ENCODE data around the gene KRT74.
"Not testable (repeated sequence)": the region's sequence is repeated elsewhere in the genome, so short reads cannot be mapped to it uniquely, and the experiment has no call there.

The KRT74 gene

DNA sequence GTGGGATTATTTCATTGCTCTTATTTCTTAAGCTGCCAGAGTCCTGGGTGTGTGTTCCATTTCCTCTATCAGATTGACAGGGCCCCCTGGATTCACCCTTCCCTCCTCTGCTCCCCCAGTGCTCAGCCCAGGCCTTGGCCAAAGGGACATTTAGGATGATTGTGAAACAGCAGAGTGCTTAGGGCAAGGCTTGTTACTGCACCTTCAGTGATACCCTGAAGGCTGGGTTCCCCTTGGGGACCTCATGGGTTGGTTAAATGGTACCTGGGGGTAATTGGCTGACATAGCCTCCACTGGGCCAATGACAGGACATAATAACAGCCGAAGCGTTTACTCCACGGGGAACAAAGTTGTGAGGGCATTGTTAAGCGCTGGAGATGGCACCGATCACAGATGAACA is 28.9 kb upstream of the KRT74 start:
- DNase-seq = no peak

DNA sequence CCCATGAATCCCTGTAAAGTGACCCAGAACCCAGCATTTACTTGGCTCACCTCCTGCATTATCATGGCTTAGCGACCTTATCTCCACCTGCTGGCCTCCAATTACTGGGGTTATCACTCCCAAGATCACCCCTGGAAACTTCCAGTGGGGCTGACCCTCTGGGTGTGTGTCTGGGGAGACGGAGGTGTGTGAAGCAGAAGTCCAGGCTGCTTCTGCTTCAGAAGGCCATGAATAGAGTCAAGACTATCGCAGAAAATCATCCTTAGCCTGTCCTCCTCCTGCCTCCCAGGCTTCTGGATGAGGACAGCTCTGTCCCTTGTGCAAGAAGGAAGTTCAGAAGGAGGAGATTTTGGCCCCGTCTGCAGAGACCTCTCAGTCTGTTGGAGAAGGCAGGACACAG is 28.0 kb upstream of the KRT74 start:
- DNase-seq = no peak

DNA sequence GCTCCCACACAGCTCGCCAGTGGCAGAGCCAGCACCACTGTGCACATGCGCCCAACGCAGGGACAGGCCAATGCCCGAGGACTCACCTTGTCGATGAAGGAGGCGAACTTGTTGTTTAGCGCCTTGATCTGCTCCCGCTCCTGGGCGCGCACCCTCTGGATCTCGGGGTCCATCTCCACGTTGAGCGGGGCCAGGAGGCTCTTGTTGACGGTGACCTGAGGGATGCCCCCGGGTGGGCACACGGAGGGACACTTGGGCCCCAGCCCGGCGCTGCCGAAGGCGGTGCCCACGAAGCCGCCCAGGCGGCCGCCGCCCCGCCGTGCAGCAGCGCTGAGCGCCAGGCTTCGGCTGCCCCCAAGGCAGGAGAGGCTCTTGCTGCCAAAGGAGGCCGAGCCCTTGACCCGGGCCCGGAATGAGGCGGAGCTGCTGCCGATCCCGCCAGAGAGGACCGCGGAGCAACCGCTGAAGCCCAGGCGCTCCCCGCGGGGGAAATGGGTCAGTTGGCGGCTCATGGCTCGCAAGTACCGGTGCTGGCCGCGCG is 27.4 kb upstream of the KRT74 start, which contains the start of gene KRT72:
Gene KRT72 (minus strand): TSS at position 523 of the 541 bp plus-strand sequence. CDS start 11 bp downstream, at position 512.
- DNase-seq = no peak

DNA sequence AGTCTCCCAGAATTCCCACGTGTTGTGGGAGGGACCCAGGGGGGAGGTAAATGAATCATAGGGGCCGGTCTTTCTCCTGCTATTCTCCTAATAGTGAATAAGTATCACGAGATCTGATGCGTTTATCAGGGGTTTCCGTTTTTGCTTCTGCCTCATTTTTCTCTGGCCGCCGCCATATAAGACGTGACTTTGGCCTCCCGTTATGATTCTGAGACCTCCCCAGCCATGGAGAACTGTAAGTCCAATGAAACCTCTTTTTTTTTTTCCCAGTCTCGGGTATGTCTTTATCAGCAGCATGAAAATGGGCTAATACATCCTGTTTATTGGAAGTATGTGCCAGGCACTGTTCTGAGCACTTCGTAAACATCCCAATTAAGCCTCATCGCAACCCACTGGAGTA is 26.8 kb upstream of the KRT74 start:
- no peak for DNase-seq

DNA sequence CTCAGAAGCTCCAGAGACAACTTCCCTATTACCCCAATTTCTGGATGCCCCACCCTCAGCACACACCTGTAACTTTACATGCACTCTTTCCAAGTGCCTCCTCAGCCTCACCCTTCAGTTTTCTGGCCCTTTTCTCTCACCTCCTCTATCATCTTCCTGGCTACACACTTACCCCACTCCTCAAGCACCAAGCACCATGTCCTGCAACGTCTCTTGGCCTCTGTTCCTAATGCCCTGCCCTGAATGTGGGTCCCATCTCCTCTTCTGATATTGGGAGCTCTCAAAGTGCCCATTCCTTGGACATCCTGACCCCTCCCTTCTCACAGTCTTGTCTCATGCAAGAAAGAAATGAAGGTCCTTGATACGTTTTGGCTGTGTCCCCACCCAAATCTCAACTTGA is 26.4 kb upstream of the KRT74 start:
- DNase-seq = no peak

DNA sequence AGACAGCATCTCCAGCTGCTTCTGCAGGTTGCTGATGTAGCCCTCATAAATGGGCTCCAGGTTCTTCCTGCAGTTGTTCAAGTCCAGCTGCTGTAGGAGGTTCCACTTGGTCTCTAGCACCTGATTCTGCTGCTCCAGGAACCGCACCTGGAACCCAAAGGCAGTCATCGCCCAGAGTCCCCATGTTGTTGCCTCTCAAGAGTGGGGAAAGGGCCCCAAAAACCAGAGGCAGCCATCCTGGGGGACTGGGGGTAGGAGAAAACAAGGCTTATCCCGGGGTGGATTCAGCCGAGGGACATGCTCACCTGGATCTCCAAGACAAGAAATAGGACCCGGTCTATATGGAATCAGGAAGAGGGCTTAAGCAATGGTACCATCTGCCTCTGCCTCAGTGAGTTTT is 25.3 kb upstream of the KRT74 start:
- DNase-seq = no peak

DNA sequence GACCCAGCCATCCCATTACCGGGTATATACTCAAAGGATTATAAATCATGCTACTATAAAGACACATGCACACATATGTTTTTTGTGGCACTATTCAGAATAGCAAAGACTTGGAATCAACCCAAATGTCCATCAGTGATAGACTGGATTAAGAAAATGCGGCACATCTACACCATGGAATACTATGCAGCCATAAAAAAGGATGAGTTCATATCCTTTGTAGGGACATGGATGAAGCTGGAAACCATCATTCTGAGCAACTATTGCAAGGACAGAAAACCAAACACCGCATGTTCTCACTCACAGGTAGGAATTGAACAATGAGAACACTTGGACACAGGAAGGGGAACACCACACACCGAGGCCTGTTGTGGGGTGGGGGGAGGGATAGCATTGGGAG is 20.6 kb upstream of the KRT74 start:
- not testable (repeated sequence) for DNase-seq

DNA sequence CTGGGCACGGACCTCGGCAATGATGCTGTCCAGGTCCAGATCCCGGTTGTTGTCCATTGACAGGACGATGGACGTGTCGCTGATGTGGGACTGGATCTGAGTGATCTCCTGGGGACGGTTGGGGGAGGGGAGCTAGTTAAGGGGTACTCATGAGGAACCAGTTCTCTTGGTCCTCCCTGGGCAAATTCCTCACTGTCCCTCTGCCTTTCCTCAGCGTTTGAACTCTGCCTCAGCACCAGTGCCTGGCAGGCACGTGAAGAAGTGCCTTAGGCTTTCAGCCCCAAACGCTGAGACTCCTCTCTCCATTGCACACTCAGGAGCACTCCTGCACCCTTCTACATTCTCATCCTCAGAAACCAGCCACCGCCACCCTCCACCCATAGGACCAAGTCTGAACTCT is 17.9 kb upstream of the KRT74 start:
- DNase-seq = no peak

DNA sequence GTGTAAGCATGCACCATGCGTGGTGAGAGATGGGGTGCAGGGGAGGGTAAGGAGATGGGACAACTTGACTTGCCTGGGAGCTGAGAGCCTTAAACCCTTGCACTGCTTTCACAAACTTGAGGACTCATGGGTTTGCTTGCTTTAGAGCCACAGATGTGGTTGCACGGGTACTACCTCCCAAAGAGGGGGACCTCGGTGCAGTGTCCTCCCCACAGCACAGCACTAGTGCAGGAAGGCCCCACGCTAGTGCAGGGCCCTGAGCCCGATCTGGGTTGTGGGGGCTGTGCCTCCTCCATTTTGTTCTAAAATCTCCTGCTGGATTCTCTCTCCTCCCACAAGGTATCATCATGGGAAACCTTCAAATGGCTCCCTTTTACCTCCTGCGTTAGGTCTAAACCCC is 16.4 kb upstream of the KRT74 start:
- DNase-seq = no peak

DNA sequence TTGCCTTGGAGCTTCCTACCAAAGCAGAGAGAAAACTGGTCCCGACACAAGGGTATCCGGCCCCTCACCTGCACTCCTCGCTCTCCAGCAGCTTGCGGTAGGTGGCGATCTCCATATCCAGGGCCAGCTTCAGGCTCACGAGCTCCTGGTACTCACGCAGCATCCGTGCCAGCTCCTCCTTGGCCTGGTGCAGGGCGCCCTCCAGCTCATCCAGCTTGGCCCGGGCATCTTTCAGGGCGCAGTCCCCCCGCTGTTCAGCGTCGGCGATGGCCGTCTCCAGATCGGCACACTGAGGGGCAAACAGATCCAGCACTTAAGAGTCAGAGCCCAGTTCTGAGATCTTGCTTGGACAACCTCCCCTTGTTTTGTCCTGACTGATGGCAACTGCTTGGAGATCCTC is 13.9 kb upstream of the KRT74 start:
- DNase-seq = no peak

DNA sequence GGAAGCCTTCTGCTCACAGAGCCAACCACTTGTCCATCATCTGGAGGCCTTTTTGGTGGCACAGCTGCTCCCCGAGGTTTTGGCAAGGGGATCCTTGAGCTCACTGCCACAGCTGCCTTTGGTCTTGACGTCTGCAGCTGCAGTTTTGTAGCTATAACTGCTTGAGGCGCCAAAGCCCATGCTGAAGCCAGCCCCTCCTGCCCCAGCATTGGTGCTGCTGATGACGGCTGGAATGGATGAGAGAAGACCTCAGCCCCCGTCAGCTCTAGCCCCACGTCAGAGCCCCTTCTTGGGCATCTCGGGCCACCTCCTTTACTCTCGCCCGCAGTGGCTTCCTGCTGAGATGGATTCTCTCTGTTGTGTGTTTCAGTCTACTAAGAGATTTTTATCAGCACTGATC is 12.3 kb upstream of the KRT74 start:
- no peak for DNase-seq

DNA sequence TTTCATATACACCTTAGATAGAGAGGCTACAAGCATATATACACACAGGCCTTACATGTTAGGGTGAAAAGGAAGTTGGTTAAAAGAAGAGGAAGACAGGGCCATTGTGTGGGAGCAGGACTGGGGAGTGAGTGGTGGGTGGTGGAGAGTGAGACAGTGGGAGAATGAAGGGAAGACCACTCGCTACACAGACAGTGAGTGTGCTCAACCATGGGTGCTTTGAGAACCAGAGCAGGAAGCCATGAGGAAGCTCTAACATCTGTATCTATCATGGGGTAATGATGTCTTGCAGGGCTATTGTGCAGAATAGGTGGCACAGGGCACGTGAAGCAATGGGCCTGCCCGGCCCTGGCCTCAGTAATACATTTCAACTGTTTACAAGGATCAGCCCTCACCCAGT is 11.4 kb upstream of the KRT74 start:
- DNase-seq = no peak

DNA sequence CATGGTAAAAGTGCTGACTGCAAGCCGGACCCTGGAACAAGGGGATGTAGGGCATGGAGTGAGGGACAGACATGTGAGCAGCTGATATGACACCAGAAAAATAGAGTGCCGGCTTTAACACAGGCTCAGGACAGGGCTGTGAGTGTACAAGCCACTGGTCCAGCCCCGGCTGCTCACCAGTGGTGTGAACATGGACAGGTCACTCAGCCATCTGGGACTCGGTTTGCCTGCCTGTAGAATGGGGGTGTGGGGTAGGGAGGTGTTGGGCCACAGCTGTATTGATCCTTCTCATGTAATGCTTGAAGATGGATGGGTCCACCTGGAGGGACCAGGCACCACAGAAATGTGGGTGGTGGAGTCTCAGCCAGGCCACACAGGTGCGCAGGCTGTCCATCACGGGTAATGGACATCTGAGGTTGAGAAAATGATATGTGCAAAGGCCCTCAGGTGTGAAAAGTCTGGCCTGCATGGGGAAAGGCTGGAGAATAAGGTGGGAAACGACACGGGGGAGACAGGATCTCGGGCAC is 10.6 kb upstream of the KRT74 start:
- no peak for DNase-seq

DNA sequence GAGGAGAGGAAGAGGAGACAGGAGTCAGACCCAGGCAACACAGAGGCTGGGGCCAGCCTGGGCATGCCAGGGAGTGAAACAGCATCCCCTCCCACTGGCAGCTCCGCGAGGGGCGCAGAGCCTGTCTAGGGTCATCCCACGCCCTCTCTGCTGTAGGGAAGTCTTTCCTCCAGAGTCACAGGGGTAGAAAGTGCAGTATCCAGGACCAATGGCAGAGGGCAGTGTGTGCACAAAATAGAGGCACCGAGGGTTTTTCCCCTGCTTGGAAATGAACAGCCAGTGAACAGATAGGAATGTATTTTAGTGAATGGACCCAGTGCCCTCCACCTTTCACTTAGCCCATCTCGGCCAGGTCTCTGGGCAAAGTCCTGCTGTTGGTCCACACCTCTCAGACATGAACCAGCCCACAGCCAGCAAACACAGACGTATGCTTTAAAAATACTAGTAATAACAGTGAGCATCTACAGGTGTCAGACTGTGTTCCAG is 9.4 kb upstream of the KRT74 start:
- DNase-seq = peak; percentile 55

DNA sequence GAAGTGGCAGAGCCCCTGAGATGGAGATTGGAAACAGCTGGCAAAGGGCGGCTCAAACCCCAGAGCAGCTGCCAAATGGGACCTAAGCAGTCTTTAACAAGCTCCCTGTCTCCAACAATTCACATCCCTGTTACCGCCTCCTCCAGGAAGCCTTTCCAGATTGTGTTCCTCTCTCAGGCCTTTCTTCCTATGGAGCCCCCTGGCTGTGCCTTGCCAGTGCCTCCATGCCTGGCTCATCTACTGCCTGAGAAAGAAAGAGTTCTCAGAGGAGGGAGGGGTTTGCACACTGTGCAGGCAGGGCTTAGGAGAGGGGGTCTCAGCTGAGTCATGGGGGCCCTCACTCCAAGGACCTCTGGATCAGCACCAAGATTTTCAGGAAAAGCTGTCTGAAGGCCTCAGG is 8.8 kb upstream of the KRT74 start:
- no peak for DNase-seq

DNA sequence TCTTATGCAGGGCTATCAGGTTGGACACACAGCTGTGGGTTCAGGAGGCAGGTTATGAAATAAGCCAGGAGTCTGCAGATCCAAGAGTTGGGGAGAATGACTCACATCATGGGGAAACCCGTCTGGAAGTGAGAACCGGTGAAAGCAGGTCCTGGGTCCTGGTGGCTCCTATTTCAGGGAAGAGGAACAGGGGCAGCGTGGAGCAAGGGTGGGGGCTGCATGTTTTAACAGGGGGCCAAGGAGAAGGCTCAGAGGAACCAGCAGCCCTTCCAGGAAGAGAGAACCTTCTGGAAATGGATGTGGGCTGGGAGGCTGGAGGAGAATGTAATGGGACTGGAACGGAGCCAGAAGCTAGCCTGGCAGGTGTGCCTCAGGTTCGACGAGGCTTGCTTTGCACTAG is 7.8 kb upstream of the KRT74 start:
- DNase-seq = peak; percentile 19

DNA sequence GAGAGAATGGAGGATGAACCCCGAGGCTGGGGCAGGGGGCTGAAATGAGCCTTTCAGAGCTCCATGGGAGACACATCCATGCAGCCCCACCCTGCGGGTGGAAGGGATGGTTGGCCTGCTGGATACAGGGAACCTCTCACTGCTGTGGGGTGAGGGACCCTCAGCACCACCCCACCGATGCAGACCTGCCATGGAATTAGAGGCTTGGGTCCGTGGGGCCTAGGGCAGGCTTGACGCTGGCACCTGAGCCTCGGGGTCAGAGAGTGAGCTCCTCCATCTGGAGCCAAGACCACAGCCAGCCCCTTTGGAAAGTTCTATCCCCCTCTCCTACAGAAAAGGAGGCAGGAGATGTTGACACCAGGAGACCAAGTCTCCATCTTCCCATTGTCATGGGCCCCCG is 7.4 kb upstream of the KRT74 start:
- DNase-seq = no peak

DNA sequence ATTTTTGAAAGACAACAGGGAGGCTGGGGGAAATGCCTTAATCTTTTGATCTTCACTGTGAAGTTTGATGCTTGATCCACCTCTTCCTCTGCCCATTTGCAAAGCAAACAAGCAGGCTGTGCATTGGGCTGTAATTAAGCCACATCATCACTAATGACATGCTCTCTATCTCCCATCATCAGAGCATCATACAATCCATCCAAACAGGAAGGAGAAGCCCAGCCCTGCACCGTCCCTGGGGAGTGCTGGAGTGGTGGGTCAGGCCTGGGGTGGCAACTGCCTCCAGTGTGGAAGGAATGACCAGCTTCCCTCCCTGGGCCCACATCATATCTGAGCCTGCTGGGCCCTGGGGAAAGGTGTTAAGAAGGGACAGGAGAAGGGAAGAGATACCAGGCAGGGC is 6.9 kb upstream of the KRT74 start:
- DNase-seq = no peak

DNA sequence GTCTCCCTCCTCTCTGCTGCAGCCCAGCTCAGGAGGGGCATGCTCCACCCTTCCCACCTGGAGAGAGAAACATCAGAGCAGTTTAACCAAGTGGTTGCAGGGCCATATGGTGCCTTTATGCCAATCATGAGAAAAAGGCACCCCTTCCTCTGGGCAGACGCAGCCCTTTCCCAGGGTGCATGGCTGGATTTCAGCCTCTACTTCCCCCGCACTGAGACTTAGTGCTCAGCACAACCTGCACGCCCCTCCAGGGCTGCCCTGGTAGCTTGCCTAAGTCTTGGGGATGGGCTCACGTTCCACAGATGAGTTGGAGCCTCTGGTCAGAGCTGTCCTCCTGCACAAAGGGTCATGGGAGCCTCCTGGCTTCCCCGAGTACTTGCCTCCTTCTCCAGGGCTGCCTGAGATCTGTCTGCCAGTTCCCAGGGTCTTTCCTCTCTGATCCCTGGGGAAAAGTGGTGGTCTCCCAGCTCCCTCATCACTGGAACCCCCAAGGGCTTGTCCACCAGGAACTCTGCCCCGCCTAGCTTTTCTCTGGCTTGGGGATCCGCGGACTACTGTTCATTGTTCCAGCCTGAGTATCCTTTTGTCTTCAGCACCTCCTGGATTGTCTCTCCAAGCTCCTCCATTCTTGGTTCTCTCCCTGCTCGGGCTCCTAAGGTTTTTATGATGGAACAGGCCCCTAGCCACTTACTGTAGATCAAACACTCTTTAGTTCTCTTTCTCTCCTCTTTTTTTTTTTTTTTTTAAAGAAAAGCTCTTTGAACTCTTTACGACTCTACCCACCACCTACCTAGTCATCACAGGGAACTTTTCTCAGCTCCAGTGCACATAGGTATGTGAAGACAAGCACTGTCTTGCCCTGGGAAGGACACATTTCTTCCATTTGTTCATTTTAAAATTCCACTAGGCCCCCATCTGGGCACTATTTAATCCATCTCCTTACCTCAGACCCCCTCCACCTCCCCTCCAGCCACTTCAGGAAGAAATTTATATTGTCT is 6.1 kb upstream of the KRT74 start:
- DNase-seq = no peak

DNA sequence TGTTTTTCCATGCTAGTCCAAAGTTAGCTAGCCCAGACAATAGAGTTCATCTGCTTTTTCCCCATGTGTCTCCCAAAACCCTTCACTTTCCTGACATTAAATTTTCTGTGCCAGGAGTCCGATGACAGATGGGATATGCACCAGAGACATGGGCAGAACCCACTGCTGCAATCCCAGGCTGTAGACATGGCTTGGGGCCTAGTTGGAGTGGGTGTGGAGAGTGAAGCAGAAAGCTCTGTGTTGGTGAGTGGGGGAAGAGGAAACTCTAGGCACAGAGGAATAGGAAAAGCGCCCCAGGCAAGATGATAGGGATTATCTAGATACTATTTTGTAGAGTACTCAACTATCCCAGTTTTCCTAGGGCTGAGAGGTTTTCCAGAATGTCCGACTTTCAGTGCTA is 4.8 kb upstream of the KRT74 start:
- DNase-seq = no peak

DNA sequence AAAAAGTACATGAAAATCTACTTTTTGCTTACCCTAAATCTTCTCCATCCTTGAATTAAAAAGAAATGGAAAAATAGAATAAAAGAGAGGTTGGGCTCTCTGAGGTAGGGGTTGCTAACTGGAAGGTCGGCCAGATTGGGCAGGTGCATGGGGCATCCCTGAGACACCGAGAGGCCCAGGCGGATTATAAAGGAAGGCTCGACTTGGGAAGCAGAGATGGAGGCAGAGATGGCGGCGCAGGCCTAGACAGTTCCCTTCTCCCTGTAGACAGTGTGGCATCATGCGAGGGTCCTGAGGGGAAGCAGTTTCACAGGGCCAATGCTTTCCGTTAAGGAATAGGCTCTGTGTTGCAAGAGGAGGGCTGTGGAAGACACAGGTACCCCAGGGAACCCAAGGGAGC is 3.7 kb upstream of the KRT74 start:
- no peak for DNase-seq

DNA sequence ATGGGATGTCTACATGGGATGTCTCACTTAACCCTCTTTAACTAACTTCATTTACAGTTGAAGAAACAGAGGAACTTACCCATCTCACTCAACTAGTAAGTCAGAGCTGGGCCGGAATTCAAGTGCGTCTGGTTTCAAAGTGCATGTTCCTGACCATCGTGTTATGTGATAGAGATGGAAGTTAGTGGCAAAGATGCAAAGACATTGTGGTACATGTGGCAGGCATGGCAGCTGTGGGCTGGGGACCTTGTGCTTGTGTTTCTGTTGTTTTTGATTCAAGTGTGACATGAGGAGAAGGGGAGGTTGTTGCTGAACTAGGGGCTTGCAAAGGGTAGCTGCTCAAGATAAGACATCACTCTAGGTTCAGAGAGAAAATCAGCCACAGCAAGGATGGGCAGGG is 2.3 kb upstream of the KRT74 start:
- no peak for DNase-seq

DNA sequence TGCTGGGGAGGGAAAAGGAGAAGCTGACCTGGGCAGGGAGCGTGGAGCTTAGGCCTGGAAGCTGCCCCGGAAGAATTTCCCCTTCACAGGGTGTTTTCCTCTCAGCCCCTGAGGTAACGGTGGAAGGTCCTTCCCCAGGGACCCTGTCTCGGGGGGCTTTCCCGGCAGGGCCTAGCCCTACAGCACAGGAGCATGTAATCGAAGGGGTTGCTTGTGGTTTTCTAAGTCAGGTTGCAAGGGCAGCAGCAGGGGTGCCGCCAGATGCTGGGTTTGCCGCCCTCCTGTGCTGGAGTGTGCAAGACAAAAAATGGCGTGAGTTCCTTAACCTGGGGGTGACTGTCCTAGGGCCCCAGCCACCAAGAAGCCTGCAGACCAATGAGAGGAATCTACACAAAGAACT is 1.6 kb upstream of the KRT74 start:
- DNase-seq = no peak

DNA sequence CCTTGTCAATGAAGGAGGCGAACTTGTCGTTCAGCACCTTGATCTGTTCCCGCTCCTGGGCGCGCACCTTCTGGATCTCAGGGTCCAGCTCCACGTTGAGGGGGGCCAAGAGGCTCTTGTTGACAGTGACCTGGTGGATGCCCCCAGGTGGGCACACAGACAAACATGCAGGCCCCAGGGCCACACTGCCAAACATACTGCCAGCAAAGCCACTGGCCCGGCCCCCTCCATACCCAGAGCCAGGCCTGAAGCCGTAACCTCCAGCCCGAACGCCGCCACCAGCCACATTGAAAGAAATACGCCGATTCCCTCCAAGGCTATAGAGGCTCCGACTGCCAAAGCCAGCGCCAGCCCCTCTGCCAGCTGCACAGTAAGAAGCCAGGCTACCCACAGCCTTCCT is 337 bp downstream of the KRT74 start:
- no peak for DNase-seq

Measured in fibroblast of upper back skin (primary cell).